Activated naive CD8-positive, alpha-beta T cell (primary cell): Measurements from ENCODE around the gene MIER1.

Experiments
- H3K27ac Mint-ChIP-seq: one replicate; pipeline ENCODE4 v1.8.0; 2021; ENCODE audit warnings: mixed read lengths
- H3K27me3 Mint-ChIP-seq: one replicate; pipeline ENCODE4 v1.8.0; 2021; ENCODE audit warnings: mixed read lengths
- H3K36me3 Mint-ChIP-seq: one replicate; pipeline ENCODE4 v1.8.0; 2021; ENCODE audit warnings: mixed read lengths
- H3K4me1 Mint-ChIP-seq: one replicate; pipeline ENCODE4 v1.8.0; 2021; ENCODE audit warnings: low read depth, mixed read lengths
- H3K4me3 Mint-ChIP-seq: one replicate; pipeline ENCODE4 v1.8.0; 2021; ENCODE audit warnings: mild to moderate bottlenecking, mixed read lengths
- H3K9me3 Mint-ChIP-seq: one replicate; pipeline ENCODE4 v1.8.0; 2021; ENCODE audit warnings: low read depth, mixed read lengths

MIER1 gene

GRCh38 chr1:66929999-66930822 is 5.4 kb downstream of the MIER1 start:
- peak overlapping the region; percentile 94 for H3K4me3 Mint-ChIP-seq
- H3K9me3 Mint-ChIP-seq, result no peaks in the 10 kb centered on the region
- H3K27me3 Mint-ChIP-seq, result no peaks in the 10 kb centered on the region
- H3K4me1 Mint-ChIP-seq, result peaks cover 67% of the 10 kb centered on the region
- peak overlapping the region; percentile 91 for H3K27ac Mint-ChIP-seq
- H3K36me3 Mint-ChIP-seq, result peaks cover 3% of the 10 kb centered on the region

GRCh38 chr1:66930823-66931174 is 6.0 kb downstream of the MIER1 start:
- peaks cover 71% of the 10 kb centered on the region for H3K4me1 Mint-ChIP-seq
- peak overlapping the region; percentile 91 for H3K27ac Mint-ChIP-seq
- H3K9me3 Mint-ChIP-seq, result no peaks in the 10 kb centered on the region
- H3K4me3 Mint-ChIP-seq, result peak overlapping the region; percentile 94
- H3K36me3 Mint-ChIP-seq, result peaks cover 3% of the 10 kb centered on the region
- H3K27me3 Mint-ChIP-seq, result no peaks in the 10 kb centered on the region

- no peaks in the 10 kb centered on the region for H3K27me3 Mint-ChIP-seq
- H3K9me3 Mint-ChIP-seq, result no peaks in the 10 kb centered on the region
- H3K36me3 Mint-ChIP-seq, result peaks cover 6% of the 10 kb centered on the region
- H3K27ac Mint-ChIP-seq, result peak overlapping the region; percentile 91
- peak overlapping the region; percentile 94 for H3K4me3 Mint-ChIP-seq
- H3K4me1 Mint-ChIP-seq, result peaks cover 68% of the 10 kb centered on the region
Measured at GRCh38 chr1:66931590-66931989, 6.8 kb downstream of the MIER1 start.

- Mint-ChIP-seq H3K27ac (peak overlapping the region; percentile 89), H3K36me3 (peaks cover 6% of the 10 kb centered on the region), H3K4me3 (peak overlapping the region; percentile 94), H3K27me3 (no peaks in the 10 kb centered on the region), H3K9me3 (no peaks in the 10 kb centered on the region), H3K4me1 (peaks cover 69% of the 10 kb centered on the region)
Measured at GRCh38 chr1:66932291-66932690, 7.5 kb downstream of the MIER1 start.

GRCh38 chr1:66933887-66934700 is 9.3 kb downstream of the MIER1 start:
- Mint-ChIP-seq H3K9me3 (no peaks in the 10 kb centered on the region), H3K36me3 (peaks cover 6% of the 10 kb centered on the region), H3K4me1 (peaks cover 76% of the 10 kb centered on the region), H3K27ac (peak overlapping the region; percentile 90), H3K27me3 (no peaks in the 10 kb centered on the region), H3K4me3 (peak overlapping the region; percentile 94)

GRCh38 chr1:66937529-66938234 is 12.9 kb downstream of the MIER1 start:
- H3K36me3 Mint-ChIP-seq, result peaks cover 6% of the 10 kb centered on the region
- no peak overlapping the region for H3K4me3 Mint-ChIP-seq
- no peaks in the 10 kb centered on the region for H3K27me3 Mint-ChIP-seq
- H3K4me1 Mint-ChIP-seq, result peaks cover 90% of the 10 kb centered on the region
- H3K27ac Mint-ChIP-seq, result peak overlapping the region; percentile 78
- no peaks in the 10 kb centered on the region for H3K9me3 Mint-ChIP-seq

- Mint-ChIP-seq H3K36me3 (peaks cover 6% of the 10 kb centered on the region), H3K27me3 (no peaks in the 10 kb centered on the region), H3K27ac (no peak overlapping the region), H3K9me3 (no peaks in the 10 kb centered on the region), H3K4me1 (peaks cover 87% of the 10 kb centered on the region), H3K4me3 (peak overlapping the region; percentile 35)
Measured at GRCh38 chr1:66938613-66939012, 13.8 kb downstream of the MIER1 start.

GRCh38 chr1:66940981-66941380 is 16.2 kb downstream of the MIER1 start:
- Mint-ChIP-seq H3K9me3 (no peaks in the 10 kb centered on the region), H3K36me3 (peaks cover 6% of the 10 kb centered on the region), H3K4me3 (no peak overlapping the region), H3K4me1 (peaks cover 70% of the 10 kb centered on the region), H3K27ac (peak overlapping the region; percentile 61), H3K27me3 (no peaks in the 10 kb centered on the region)

- Mint-ChIP-seq H3K36me3 (peaks cover 9% of the 10 kb centered on the region), H3K4me3 (no peak overlapping the region), H3K4me1 (peaks cover 71% of the 10 kb centered on the region), H3K27ac (peak overlapping the region; percentile 81), H3K27me3 (no peaks in the 10 kb centered on the region), H3K9me3 (no peaks in the 10 kb centered on the region)
Measured at GRCh38 chr1:66943361-66943969, 18.7 kb downstream of the MIER1 start.

GRCh38 chr1:66944330-66945274 is 19.8 kb downstream of the MIER1 start:
- H3K27me3 Mint-ChIP-seq, result no peaks in the 10 kb centered on the region
- H3K4me3 Mint-ChIP-seq, result no peak overlapping the region
- no peak overlapping the region for H3K27ac Mint-ChIP-seq
- H3K4me1 Mint-ChIP-seq, result peaks cover 66% of the 10 kb centered on the region
- H3K36me3 Mint-ChIP-seq, result peaks cover 9% of the 10 kb centered on the region
- no peaks in the 10 kb centered on the region for H3K9me3 Mint-ChIP-seq

GRCh38 chr1:66945316-66945715 is 20.5 kb downstream of the MIER1 start:
- Mint-ChIP-seq H3K36me3 (peaks cover 9% of the 10 kb centered on the region), H3K27ac (peak overlapping the region; percentile 46), H3K27me3 (no peaks in the 10 kb centered on the region), H3K9me3 (no peaks in the 10 kb centered on the region), H3K4me3 (no peak overlapping the region), H3K4me1 (peaks cover 59% of the 10 kb centered on the region)

- Mint-ChIP-seq H3K27me3 (no peaks in the 10 kb centered on the region), H3K4me3 (no peak overlapping the region), H3K4me1 (peaks cover 50% of the 10 kb centered on the region), H3K9me3 (no peaks in the 10 kb centered on the region), H3K36me3 (peaks cover 5% of the 10 kb centered on the region), H3K27ac (peak overlapping the region; percentile 18)
Measured at GRCh38 chr1:66947267-66947666, 22.5 kb downstream of the MIER1 start.

- Mint-ChIP-seq H3K27ac (peak overlapping the region; percentile 18), H3K9me3 (no peaks in the 10 kb centered on the region), H3K4me1 (peaks cover 61% of the 10 kb centered on the region), H3K4me3 (no peak overlapping the region), H3K27me3 (no peaks in the 10 kb centered on the region), H3K36me3 (peaks cover 16% of the 10 kb centered on the region)
Measured at GRCh38 chr1:66951513-66951912, 26.7 kb downstream of the MIER1 start.

- H3K27me3 Mint-ChIP-seq, result no peaks in the 10 kb centered on the region
- H3K27ac Mint-ChIP-seq, result peak overlapping the region; percentile 55
- no peak overlapping the region for H3K4me3 Mint-ChIP-seq
- peaks cover 58% of the 10 kb centered on the region for H3K4me1 Mint-ChIP-seq
- no peaks in the 10 kb centered on the region for H3K9me3 Mint-ChIP-seq
- H3K36me3 Mint-ChIP-seq, result peaks cover 16% of the 10 kb centered on the region
Measured at GRCh38 chr1:66954208-66954607, 29.4 kb downstream of the MIER1 start.
